ENCODE results near the gene PTPN21.

DNA sequence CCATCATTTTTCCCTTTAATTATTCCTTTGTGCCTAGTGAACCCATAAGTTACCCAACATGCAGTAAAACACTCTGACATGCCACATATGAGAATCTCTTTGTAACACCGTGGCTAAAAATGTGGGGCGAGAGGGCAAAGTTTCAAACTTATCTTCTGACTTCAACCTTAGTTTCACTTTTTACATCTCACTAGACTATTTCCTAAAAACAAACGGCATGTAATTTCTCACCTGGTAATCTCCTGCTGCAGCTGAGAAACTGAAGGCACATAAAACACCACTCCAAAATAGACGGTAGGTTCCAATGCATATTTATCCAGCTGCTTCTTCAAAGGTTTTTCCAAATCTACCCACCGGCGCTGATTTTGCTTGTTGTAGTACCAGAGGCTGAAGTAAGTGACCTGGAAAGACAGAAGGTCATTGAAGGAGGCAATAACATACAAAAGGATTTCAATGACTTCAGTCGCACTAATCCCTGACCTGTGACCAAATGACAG, 37.9 kb downstream of the PTPN21 start:
- TF ChIP-seq POLR2A (IDR thresholded peaks at IDR 0.05; ENCODE audit: extremely low read depth, insufficient read length) (no peak), MYC (IDR thresholded peaks at IDR 0.05; ENCODE audit: low read depth, low read length) (no peak)
- TF ChIP-seq, protein P1, sequence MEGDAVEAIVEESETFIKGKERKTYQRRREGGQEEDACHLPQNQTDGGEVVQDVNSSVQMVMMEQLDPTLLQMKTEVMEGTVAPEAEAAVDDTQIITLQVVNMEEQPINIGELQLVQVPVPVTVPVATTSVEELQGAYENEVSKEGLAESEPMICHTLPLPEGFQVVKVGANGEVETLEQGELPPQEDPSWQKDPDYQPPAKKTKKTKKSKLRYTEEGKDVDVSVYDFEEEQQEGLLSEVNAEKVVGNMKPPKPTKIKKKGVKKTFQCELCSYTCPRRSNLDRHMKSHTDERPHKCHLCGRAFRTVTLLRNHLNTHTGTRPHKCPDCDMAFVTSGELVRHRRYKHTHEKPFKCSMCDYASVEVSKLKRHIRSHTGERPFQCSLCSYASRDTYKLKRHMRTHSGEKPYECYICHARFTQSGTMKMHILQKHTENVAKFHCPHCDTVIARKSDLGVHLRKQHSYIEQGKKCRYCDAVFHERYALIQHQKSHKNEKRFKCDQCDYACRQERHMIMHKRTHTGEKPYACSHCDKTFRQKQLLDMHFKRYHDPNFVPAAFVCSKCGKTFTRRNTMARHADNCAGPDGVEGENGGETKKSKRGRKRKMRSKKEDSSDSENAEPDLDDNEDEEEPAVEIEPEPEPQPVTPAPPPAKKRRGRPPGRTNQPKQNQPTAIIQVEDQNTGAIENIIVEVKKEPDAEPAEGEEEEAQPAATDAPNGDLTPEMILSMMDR (IDR thresholded peaks at IDR 0.05; ENCODE audit: low read depth, low read length) = no peak
- TF ChIP-seq, protein P2, sequence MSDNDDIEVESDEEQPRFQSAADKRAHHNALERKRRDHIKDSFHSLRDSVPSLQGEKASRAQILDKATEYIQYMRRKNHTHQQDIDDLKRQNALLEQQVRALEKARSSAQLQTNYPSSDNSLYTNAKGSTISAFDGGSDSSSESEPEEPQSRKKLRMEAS (IDR thresholded peaks at IDR 0.05; ENCODE audit: low read depth, low read length) = no peak
